GM19351 (cell line): ENCODE data around the gene GUK1.
"Not testable (repeated sequence)": the region's sequence is repeated elsewhere in the genome, so short reads cannot be mapped to it uniquely, and the experiment has no call there.

Experiments used
- ATAC-seq: cut with Tn5 transposase; IDR thresholded peaks from one replicate; pipeline ENCODE4 v1.9.1; 2021; ENCODE audit warnings: mild to moderate bottlenecking, moderate library complexity; ENCODE audit not compliant: unreplicated experiment

Gene GUK1

GRCh38 chr1:228161866-228162265 is 21.8 kb downstream of the GUK1 start:
- ATAC-seq = no peak

GRCh38 chr1:228162286-228163006 is 22.4 kb downstream of the GUK1 start:
- ATAC-seq = no peak

- ATAC-seq = no peak
These were observed 23.1 kb downstream of the GUK1 start for GRCh38 chr1:228163007-228163753.

GRCh38 chr1:228163776-228164519 is 23.9 kb downstream of the GUK1 start:
- ATAC-seq = no peak

- ATAC-seq = peak; percentile 1
These were observed 24.7 kb downstream of the GUK1 start for GRCh38 chr1:228164561-228165371.

GRCh38 chr1:228165372-228166169 is 25.5 kb downstream of the GUK1 start, which contains the start of gene IBA57:
IBA57 (plus strand) TSS chr1:228165804; CDS start chr1:228165817, 13 bp downstream.
- peak; percentile 75 for ATAC-seq

GRCh38 chr1:228166170-228166936 is 26.3 kb downstream of the GUK1 start:
- peak; percentile 21 for ATAC-seq

- ATAC-seq = no peak
These were observed 28.6 kb downstream of the GUK1 start for GRCh38 chr1:228168563-228169270.

- ATAC-seq = no peak
These were observed 29.3 kb downstream of the GUK1 start for GRCh38 chr1:228169345-228169744.

- ATAC-seq = no peak
These were observed 30.6 kb downstream of the GUK1 start for GRCh38 chr1:228170666-228171065.

GRCh38 chr1:228171221-228171891 is 31.3 kb downstream of the GUK1 start:
- ATAC-seq = no peak

GRCh38 chr1:228172591-228173527 is 32.8 kb downstream of the GUK1 start:
- ATAC-seq = no peak

- ATAC-seq = not testable (repeated sequence)
These were observed 33.7 kb downstream of the GUK1 start for GRCh38 chr1:228173528-228174481.

- no peak for ATAC-seq
These were observed 34.6 kb downstream of the GUK1 start for GRCh38 chr1:228174482-228175315.
